ENCODE results near the gene HYCC1. TPM values are rescaled to one million over a fixed set of nuclear protein-coding genes. Genes with fewer than 3 reads are reported as not detected.
"Not testable (repeated sequence)": the region's sequence is repeated elsewhere in the genome, so short reads cannot be mapped to it uniquely, and the experiment has no call there.

HYCC1 gene
- polyA plus RNA-seq = 10 to 100 TPM in 2 of 4 donors, 1 to 10 TPM in 2; 4.0 to 26.6 (median 10.8) TPM
- long read RNA-seq, donor 1, transcript FAM126A-201 (4 exons, 616 nt) = major isoform, 19 of 35 reads
- long read RNA-seq, donor 1, partial matches to known transcripts = 12 of 35 reads
- long read RNA-seq, donor 1, other reads (novel, unspliced or antisense) = 0 of 35 reads
- long read RNA-seq, donor 2, full-length matches to known transcripts = 10 of 10 reads
- long read RNA-seq, donor 2, partial matches to known transcripts = 0 of 10 reads
- long read RNA-seq, donor 2, other reads (novel, unspliced or antisense) = 0 of 10 reads
- long read RNA-seq, donor 3, transcript FAM126A-201 (4 exons, 616 nt) = major isoform, 10 of 11 reads
- long read RNA-seq, donor 3, partial matches to known transcripts = 0 of 11 reads
- long read RNA-seq, donor 3, other reads (novel, unspliced or antisense) = 0 of 11 reads
- long read RNA-seq, donor 4, partial matches to known transcripts = 0 of 1 reads
- long read RNA-seq, donor 4, other reads (novel, unspliced or antisense) = 0 of 1 reads
- long read RNA-seq, donor 5, partial matches to known transcripts = 0 of 4 reads
- long read RNA-seq, donor 5, other reads (novel, unspliced or antisense) = 0 of 4 reads
- long read RNA-seq, donor 6, full-length matches to known transcripts = 7 of 13 reads
- long read RNA-seq, donor 6, partial matches to known transcripts = 6 of 13 reads
- long read RNA-seq, donor 6, other reads (novel, unspliced or antisense) = 0 of 13 reads
- long read RNA-seq, donor 7, full-length matches to known transcripts = 15 of 15 reads
- long read RNA-seq, donor 7, partial matches to known transcripts = 0 of 15 reads
- long read RNA-seq, donor 7, other reads (novel, unspliced or antisense) = 0 of 15 reads
- long read RNA-seq, donor 8, partial matches to known transcripts = 0 of 1 reads
- long read RNA-seq, donor 8, other reads (novel, unspliced or antisense) = 0 of 1 reads
- long read RNA-seq, donor 9, transcript FAM126A-201 (4 exons, 616 nt) = major isoform, 5 of 5 reads
- long read RNA-seq, donor 9, partial matches to known transcripts = 0 of 5 reads
- long read RNA-seq, donor 9, other reads (novel, unspliced or antisense) = 0 of 5 reads
- long read RNA-seq, donor 10, full-length matches to known transcripts = 11 of 11 reads
- long read RNA-seq, donor 10, partial matches to known transcripts = 0 of 11 reads
- long read RNA-seq, donor 10, other reads (novel, unspliced or antisense) = 0 of 11 reads

GRCh38 chr7:23013715-23014649 lies at the start of gene HYCC1:
Gene HYCC1 (minus strand): TSS chr7:23014130. CDS start chr7:22991111, 23,019 bp downstream.
- peak within 1 kb of the TSS; percentile 76 to 91 (median 90) for H3K4me3 ChIP-seq (ENCODE audit: low read depth in 1 of 3, low read length in 3 of 3)
- DNase-seq (peak; percentile 99), FAIRE-seq (peak; percentile 70)
- peak within 1 kb of the TSS; percentile 45 to 80 (median 70) for H3K27ac ChIP-seq (ENCODE audit: low read depth in 1 of 3, low read length in 2 of 3)
- no peaks in the 10 kb centered on the region for H3K36me3 ChIP-seq (ENCODE audit: control insufficient read depth in 3 of 3, insufficient read depth in 2 of 3, low read depth in 1 of 3, low read length in 3 of 3)
- H3K9me3 ChIP-seq (ENCODE audit: control insufficient read depth in 2 of 2, insufficient read depth in 1 of 2, low read depth in 1 of 2, low read length in 1 of 2) = no peaks in the 10 kb centered on the region
- H3K27me3 ChIP-seq (ENCODE audit: control insufficient read depth in 3 of 3, insufficient read depth in 3 of 3, low read length in 3 of 3) = no peaks in the 10 kb centered on the region
- WGBS, 3 donors = 1 to 2% (median 2%) methylated on average over 45 to 61 of the region's 61 CpGs
- peaks cover 0 to 3% (median 0%) of the 10 kb centered on the region in 3 donors for H3K4me1 ChIP-seq (ENCODE audit: control insufficient read depth in 3 of 3, insufficient read depth in 2 of 3, low read depth in 1 of 3, low read length in 2 of 3)

DNA sequence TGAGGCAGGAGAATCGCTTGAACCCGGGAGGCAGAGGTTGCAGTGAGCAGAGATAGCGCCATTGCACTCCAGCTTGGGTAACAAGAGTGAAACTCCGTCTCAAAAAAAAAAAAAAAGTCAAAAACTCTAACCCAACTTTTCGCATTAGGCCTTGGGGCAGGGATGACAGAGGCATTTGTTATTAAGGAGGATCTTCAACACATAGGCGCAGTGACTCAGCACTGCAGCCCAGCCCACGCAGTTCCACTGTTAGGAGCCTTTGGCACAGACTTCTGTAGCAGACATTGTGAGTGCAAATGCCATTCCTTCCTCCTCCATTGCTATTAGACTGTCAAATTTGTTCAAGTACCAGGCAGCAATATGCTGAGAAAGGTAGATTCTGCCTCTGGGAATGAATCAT lies 48.5 kb upstream of the HYCC1 start:
- no peaks in the 10 kb centered on the region for H3K27me3 ChIP-seq (ENCODE audit: control insufficient read depth in 3 of 3, insufficient read depth in 3 of 3, low read length in 3 of 3)
- H3K9me3 ChIP-seq (ENCODE audit: control insufficient read depth in 2 of 2, insufficient read depth in 1 of 2, low read depth in 1 of 2, low read length in 1 of 2) = no peaks in the 10 kb centered on the region
- H3K4me1 ChIP-seq (ENCODE audit: control insufficient read depth in 3 of 3, insufficient read depth in 2 of 3, low read depth in 1 of 3, low read length in 2 of 3) = no peaks in the 10 kb centered on the region
- no peak for DNase-seq
- H3K4me3 ChIP-seq (ENCODE audit: low read depth in 1 of 3, low read length in 3 of 3) = no peak overlapping the region
- FAIRE-seq = no peak
- 86 to 90% (median 89%) methylated on average over 7 of the region's 7 CpGs for WGBS, 3 donors
- no peaks in the 10 kb centered on the region for H3K36me3 ChIP-seq (ENCODE audit: control insufficient read depth in 3 of 3, insufficient read depth in 2 of 3, low read depth in 1 of 3, low read length in 3 of 3)
- H3K27ac ChIP-seq (ENCODE audit: low read depth in 1 of 3, low read length in 2 of 3) = no peak overlapping the region

DNA sequence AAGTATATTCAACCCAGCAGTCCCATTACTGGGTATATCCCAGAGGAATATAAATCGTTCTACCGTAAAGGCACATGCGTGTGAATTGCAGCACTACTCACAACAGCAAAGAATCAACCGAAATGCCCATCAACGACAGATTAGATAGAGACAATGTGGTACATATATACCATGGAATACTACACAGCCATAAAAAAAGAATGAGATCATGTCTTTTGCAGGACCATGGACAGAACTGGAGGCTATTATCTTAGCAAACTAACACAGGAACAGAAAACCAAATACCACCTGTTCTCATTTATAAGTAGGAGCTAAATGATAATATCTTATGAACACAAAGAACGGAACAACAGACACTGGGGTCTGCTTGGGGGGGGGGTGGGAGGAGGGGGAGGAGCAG lies 47.4 kb upstream of the HYCC1 start:
- Histone ChIP-seq H3K4me1 (ENCODE audit: control insufficient read depth in 3 of 3, insufficient read depth in 2 of 3, low read depth in 1 of 3, low read length in 2 of 3) (no peaks in the 10 kb centered on the region), H3K4me3 (ENCODE audit: low read depth in 1 of 3, low read length in 3 of 3) (no peak overlapping the region), H3K27me3 (ENCODE audit: control insufficient read depth in 3 of 3, insufficient read depth in 3 of 3, low read length in 3 of 3) (no peaks in the 10 kb centered on the region), H3K36me3 (ENCODE audit: control insufficient read depth in 3 of 3, insufficient read depth in 2 of 3, low read depth in 1 of 3, low read length in 3 of 3) (no peaks in the 10 kb centered on the region), H3K27ac (ENCODE audit: low read depth in 1 of 3, low read length in 2 of 3) (no peak overlapping the region), H3K9me3 (ENCODE audit: control insufficient read depth in 2 of 2, insufficient read depth in 1 of 2, low read depth in 1 of 2, low read length in 1 of 2) (no peaks in the 10 kb centered on the region)
- WGBS, 3 donors = 82 to 98% (median 91%) methylated on average over 6 of the region's 6 CpGs
- FAIRE-seq (no peak), DNase-seq (no peak)

- H3K36me3 ChIP-seq (ENCODE audit: control insufficient read depth in 3 of 3, insufficient read depth in 2 of 3, low read depth in 1 of 3, low read length in 3 of 3) = no peaks in the 10 kb centered on the region
- no peak overlapping the region for H3K27ac ChIP-seq (ENCODE audit: low read depth in 1 of 3, low read length in 2 of 3)
- 57 to 69% (median 64%) methylated on average over 6 of the region's 6 CpGs for WGBS, 3 donors
- no peaks in the 10 kb centered on the region for H3K9me3 ChIP-seq (ENCODE audit: control insufficient read depth in 2 of 2, insufficient read depth in 1 of 2, low read depth in 1 of 2, low read length in 1 of 2)
- no peak overlapping the region for H3K4me3 ChIP-seq (ENCODE audit: low read depth in 1 of 3, low read length in 3 of 3)
- no peaks in the 10 kb centered on the region for H3K27me3 ChIP-seq (ENCODE audit: control insufficient read depth in 3 of 3, insufficient read depth in 3 of 3, low read length in 3 of 3)
- FAIRE-seq = no peak
- no peak for DNase-seq
- no peaks in the 10 kb centered on the region for H3K4me1 ChIP-seq (ENCODE audit: control insufficient read depth in 3 of 3, insufficient read depth in 2 of 3, low read depth in 1 of 3, low read length in 2 of 3)
These were observed 44.6 kb upstream of the HYCC1 start for GRCh38 chr7:23058408-23059096.

GRCh38 chr7:23055582-23056178 lies 41.8 kb upstream of the HYCC1 start:
- Histone ChIP-seq H3K4me1 (ENCODE audit: control insufficient read depth in 3 of 3, insufficient read depth in 2 of 3, low read depth in 1 of 3, low read length in 2 of 3) (no peaks in the 10 kb centered on the region), H3K36me3 (ENCODE audit: control insufficient read depth in 3 of 3, insufficient read depth in 2 of 3, low read depth in 1 of 3, low read length in 3 of 3) (no peaks in the 10 kb centered on the region), H3K27ac (ENCODE audit: low read depth in 1 of 3, low read length in 2 of 3) (no peak overlapping the region), H3K9me3 (ENCODE audit: control insufficient read depth in 2 of 2, insufficient read depth in 1 of 2, low read depth in 1 of 2, low read length in 1 of 2) (no peaks in the 10 kb centered on the region), H3K27me3 (ENCODE audit: control insufficient read depth in 3 of 3, insufficient read depth in 3 of 3, low read length in 3 of 3) (no peaks in the 10 kb centered on the region), H3K4me3 (ENCODE audit: low read depth in 1 of 3, low read length in 3 of 3) (no peak overlapping the region)
- FAIRE-seq (peak; percentile 90), DNase-seq (peak; percentile 66 to 68)
- WGBS, 3 donors = 0 to 3% (median 3%) methylated on average over 2 of the region's 2 CpGs

GRCh38 chr7:23051124-23051485 lies 37.2 kb upstream of the HYCC1 start:
- WGBS, 3 donors = 50 to 70% (median 60%) methylated on average over 3 of the region's 3 CpGs
- H3K4me1 ChIP-seq (ENCODE audit: control insufficient read depth in 3 of 3, insufficient read depth in 2 of 3, low read depth in 1 of 3, low read length in 2 of 3); H3K36me3 ChIP-seq (ENCODE audit: control insufficient read depth in 3 of 3, insufficient read depth in 2 of 3, low read depth in 1 of 3, low read length in 3 of 3); H3K4me3 ChIP-seq (ENCODE audit: low read depth in 1 of 3, low read length in 3 of 3); DNase-seq; H3K27me3 ChIP-seq (ENCODE audit: control insufficient read depth in 3 of 3, insufficient read depth in 3 of 3, low read length in 3 of 3); H3K9me3 ChIP-seq (ENCODE audit: control insufficient read depth in 2 of 2, insufficient read depth in 1 of 2, low read depth in 1 of 2, low read length in 1 of 2); FAIRE-seq; H3K27ac ChIP-seq (ENCODE audit: low read depth in 1 of 3, low read length in 2 of 3): not testable (repeated sequence)

DNA sequence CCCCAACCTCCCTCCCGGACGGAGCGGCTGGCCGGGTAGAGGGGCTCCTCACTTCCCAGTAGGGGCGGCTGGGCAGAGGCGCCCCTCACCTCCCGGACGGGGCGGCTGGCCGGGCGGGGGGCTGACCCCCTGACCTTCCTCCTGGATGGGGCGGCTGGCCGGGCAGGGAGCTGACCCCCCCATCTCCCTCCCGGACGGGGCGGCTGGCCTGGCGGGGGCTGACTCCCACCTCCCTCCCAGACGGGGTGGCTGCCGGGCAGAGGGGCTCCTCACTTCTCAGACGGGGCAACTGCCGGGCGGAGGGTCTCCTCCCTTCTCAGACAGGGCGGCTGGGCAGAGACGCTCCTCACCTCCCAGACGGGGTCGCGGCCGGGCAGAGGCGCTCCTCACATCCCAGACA lies 32.4 kb upstream of the HYCC1 start:
- WGBS, 3 donors = 93 to 97% (median 96%) methylated on average over 14 to 29 of the region's 29 CpGs
- not testable (repeated sequence) for DNase-seq; H3K27ac ChIP-seq (ENCODE audit: low read depth in 1 of 3, low read length in 2 of 3); H3K36me3 ChIP-seq (ENCODE audit: control insufficient read depth in 3 of 3, insufficient read depth in 2 of 3, low read depth in 1 of 3, low read length in 3 of 3); FAIRE-seq; H3K4me1 ChIP-seq (ENCODE audit: control insufficient read depth in 3 of 3, insufficient read depth in 2 of 3, low read depth in 1 of 3, low read length in 2 of 3); H3K4me3 ChIP-seq (ENCODE audit: low read depth in 1 of 3, low read length in 3 of 3); H3K9me3 ChIP-seq (ENCODE audit: control insufficient read depth in 2 of 2, insufficient read depth in 1 of 2, low read depth in 1 of 2, low read length in 1 of 2); H3K27me3 ChIP-seq (ENCODE audit: control insufficient read depth in 3 of 3, insufficient read depth in 3 of 3, low read length in 3 of 3)
